Measurements from ENCODE around the gene GALNT9.

GALNT9 gene

DNA sequence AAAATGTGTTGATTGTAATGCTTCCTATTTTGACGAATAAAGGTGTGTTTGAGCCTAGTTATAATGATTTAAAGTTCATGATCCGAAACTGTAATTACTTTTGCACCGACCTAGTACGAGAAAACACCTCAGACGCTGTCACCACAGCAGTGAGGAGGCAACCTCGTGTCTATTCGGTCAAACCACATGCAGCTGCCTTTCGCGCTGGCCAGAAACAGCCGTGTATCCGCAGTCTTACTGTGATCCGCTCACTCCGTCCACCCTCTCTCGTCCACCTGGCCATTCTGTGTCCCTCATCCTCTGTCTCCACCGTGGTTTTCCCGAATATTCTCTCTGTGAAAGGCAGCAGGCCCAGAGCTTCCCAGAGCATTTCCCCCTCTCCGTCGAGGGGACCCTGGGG is 118.1 kb downstream of the GALNT9 start:
- DNase-seq (ENCODE audit: low spot score) = no peak

DNA sequence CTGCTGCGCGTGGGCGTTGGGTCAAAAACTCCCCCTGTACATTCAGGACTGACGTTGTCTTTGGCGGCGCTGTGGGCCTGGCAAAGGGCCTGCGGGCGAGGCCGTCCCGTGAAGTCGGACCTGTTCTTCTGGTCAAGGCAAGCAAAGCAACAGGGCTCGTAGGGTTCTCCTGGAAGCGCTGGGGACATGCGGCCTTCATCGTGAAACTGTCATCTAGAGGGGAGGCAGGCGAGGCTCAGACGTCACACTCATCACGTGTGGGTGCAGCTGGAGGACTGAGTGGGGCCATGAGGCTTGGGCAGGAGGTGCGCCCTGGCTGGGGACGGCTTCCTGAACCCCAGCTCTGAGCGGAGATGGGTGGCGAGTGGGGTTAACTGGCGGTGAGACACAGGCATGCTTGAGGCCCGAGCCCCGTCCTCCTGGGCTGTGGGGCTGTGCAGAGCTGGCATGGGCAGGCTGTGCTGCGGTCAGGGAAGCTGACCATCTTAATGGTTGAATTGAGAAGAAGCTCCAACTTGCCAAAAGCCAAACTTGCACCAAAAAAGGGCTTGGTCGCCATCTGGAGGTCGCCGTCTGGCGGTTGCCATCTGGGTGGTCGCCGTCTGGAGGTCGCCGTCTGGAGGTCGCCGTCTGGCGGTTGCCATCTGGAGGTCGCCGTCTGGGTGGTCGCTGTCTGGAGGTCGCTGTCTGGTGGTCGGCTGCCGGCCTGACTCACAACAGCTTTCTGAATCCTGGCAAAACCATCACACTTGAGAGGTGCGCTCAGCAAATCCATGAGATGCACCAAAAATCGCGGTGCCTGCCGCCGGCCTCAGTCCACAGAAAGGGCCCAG is 119.0 kb downstream of the GALNT9 start:
- DNase-seq (ENCODE audit: low spot score) = no peak

DNA sequence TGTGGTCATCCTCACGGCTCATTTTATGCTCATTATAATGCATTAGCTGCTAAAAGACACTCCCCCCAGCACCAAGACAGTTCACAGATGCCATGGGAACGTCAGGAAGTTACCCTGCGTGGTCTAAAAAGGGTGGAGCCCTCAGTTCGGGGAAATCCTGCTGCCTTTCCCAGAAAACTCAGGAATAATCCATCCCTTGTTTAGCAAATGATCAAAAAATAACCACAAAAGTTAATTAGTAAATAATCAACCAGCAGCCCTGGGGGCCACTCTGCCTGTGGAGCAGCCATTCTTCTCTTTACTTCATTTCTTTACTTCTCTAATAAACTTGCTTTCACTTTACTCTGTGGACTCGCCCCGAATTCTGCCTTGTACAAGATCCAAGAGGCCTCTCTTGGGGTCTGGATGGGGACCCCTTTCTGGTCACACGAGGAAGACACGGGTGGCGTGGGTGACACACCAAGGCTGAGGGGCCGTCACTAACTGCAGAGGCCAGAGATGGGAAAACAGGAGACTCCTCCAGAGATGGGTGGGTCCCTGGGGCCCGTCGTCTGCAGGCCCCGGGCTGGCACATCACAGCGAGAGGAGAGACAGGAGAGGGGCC is 119.7 kb downstream of the GALNT9 start:
- DNase-seq (ENCODE audit: low spot score) = no peak

- DNase-seq (ENCODE audit: low spot score) = no peak
Observed at GRCh38 chr12:132208153-132208823, 121.1 kb downstream of the GALNT9 start.

- DNase-seq (ENCODE audit: low spot score) = no peak
Observed at GRCh38 chr12:132207083-132207775, 122.2 kb downstream of the GALNT9 start.

- no peak for DNase-seq (ENCODE audit: low spot score)
Observed at GRCh38 chr12:132206046-132206434, 123.3 kb downstream of the GALNT9 start.

GRCh38 chr12:132205271-132206045 is 123.9 kb downstream of the GALNT9 start:
- DNase-seq (ENCODE audit: low spot score) = no peak

GRCh38 chr12:132204793-132205270 is 124.6 kb downstream of the GALNT9 start:
- DNase-seq (ENCODE audit: low spot score) = no peak

- no peak for DNase-seq (ENCODE audit: low spot score)
Observed at GRCh38 chr12:132204063-132204792, 125.2 kb downstream of the GALNT9 start.

DNA sequence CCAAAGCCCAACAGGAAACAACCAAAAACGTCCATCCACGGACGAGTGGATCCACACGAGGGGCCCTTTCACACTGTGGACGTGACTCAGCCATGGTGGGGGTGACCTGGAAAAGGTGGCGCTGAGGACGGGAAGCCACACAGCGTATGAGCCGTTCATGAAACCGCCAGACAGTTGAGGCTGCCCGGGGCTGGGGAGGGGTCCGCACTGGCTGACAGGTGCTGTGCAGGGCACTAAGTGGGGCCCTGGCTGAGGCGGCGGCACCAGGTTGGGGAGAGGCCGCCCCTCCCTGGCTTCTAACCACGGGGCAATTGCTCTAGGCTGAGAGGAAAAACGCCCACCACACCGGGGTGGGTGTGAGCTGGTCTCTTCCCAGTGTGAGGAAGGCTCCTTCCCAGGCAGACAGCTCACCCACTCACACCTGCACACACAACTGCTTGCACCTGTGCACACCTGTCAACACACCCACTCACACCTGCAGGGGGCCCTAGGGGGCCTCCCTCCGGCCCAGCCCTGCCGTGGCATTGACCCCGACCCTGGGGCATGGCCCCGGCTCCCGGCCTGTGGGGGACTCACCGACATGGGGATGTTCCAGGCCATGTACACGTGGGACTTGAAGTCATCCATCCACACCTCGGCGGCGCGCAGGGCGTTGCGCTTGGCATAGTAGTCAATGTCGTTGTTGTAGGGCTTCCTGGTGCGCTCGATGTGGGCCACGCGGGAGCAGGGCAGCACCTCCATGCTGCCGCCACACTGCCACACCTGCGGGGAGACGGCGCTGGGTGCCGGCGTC is 126.3 kb downstream of the GALNT9 start:
- DNase-seq (ENCODE audit: low spot score) = no peak

- DNase-seq (ENCODE audit: low spot score) = no peak
Observed at GRCh38 chr12:132201391-132202120, 127.8 kb downstream of the GALNT9 start.

DNA sequence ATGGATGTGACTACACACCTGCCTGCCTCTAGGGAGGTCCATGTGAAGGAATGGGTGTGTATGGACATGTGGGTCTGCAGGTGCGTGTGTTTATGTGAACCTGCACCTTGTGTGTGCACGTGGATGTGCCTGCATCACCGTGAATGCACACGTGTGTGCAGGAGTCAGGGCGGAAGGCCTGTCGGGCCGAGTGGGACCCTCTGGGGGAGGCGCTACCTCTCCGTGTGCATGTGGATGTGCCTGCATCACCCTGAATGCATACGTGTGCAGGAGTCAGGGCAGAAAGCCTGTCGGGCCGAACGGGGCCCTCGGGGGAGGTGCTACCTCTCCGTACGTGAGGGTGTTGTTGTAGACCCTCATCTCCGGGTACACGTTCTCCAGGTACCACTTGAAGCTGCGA is 128.6 kb downstream of the GALNT9 start:
- DNase-seq (ENCODE audit: low spot score) = no peak

DNA sequence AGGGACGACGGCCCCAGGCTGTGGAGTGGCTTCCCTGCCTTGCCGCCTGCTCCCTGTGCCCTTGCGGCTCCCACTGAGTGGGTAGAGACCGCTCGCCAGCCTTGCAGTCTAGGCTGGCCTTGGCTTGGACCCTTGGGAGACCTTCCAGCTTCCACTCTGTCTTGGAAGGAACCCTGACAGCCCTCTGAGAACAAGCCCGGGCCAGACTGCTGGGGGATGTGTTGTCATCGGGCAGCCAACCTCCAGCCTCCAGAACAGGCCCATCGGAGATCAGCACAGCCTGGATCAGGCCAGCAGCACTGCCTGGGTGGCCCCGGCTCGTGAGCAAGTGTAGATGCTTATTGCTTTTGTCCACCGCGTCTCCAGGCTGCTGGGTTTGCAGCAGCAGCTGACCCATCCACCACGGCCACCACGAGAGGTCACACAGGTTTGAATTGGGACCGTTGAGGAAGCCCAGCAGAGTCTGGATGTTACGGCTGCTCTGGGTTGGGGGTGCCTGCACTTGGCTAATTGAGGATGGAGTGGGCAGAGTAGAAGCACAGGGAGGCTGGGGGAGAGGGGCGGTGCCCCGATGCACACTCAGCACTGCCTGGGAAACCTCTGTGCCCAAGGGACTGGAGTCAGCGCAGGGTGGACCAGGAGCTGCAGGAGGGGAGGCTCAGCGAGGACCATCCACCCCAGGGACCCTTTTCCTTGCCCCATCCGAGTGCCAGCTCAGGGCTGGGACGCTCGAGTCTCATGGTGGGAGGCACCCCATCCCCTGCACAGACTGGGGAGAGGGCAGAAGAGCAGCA is 129.7 kb downstream of the GALNT9 start:
- DNase-seq (ENCODE audit: low spot score) = no peak

- no peak for DNase-seq (ENCODE audit: low spot score)
Observed at GRCh38 chr12:132199101-132199500, 130.3 kb downstream of the GALNT9 start.

DNA sequence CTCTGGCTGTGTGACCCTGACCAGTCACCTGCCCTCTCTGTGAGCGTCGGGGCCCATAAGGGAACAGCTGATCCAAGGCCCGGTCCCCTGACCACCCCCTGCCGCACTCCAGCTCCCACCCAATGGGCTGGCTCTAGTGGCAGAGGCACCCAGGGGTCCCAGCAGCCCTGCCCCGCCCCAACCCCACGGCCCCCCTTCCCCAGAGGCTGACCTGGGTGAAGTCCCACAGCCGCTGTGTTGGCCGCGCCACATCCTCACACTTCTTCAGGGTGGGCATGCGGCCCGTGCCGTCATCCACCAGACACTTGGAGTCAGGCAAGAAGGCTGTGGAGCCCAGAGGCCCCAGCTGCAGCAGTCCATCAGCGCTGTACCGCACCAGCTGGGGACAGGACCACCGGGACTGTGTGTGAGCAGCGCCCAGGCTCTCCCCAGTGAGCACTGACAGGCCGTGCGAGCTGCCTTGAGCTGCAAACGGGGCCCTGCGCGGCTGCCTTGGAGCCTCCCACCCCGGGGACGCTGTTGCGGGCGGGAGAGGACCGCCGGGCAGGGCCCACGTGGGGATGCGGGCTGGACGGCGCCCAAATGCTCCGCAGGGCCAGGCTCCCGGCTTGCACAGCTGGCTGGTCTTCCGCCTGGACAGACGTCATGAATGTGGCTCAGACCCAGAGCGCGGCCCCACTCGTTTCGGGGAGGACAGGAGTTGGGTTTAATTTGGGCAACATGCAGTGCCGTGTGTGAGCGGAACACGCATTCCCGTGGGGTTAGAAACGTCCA is 131.6 kb downstream of the GALNT9 start:
- DNase-seq (ENCODE audit: low spot score) = no peak

DNA sequence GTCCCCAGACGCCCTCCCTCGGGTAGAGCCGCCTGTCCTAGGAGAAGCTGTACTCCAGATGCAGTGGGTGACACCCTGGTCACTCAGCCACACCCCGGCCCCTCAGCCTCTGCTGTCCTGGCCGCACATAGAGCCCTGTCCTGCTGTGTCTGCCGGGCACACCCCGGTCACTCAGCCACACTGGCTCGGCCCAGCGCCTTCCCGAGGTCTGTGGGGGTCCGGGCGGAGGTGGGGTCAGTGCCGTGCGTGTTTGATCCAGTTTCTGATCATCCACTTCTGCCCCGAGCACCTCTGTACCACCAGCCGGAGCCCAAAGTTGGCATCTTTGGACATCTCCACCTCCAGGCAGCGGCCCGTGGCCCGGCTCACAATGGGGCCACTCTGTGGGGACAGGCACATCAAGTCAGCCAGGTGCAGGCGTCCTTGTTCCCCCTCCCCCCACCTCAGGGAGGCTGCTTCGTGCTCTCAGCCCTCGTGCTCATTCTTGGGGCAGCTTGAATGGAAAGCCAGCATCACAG is 132.5 kb downstream of the GALNT9 start:
- DNase-seq (ENCODE audit: low spot score) = no peak

DNA sequence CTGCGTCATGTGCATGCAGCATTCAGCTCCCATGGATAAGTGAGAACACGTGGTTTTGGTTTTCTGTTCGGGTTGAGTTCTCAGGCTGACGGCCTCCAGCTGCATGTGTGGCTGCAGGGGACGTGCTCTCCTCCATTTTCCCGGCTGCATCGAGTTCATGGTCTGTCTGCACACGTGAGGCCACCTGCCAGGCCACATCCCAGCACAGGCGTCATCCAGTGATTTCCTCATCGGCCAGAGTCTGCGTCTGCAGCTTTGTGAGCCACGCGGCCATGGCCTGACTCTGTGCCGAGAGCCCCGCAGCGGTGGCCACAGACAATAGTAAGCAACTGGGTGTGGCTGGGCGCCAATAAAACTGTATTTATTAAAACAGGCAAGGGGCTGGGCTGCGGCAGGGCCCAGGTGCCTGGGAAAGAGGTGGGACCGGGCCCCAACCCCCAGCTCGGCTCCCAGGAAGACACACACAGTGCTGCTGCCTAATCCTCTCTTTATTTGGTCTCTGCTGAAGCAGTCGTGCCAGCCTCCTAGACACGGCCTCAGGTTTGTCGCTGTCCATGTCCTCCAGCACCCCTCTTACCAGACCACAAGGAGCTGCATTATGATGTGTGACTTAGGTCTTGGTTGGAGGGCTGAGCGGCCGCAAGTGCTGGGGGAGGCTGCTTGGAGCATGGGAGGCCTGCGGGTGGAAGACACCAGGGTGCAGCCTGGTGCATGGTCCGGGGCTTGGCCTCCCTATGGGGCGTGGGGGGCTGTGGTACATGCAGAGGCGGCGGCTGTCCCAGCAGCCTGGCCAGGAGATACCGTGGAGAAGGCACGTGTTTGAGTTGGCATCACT is 133.1 kb downstream of the GALNT9 start:
- no peak for DNase-seq (ENCODE audit: low spot score)

Data from HuH-7 (cell line).